Liver (tissue), 9 donors: ENCODE results near the gene RETREG1. TPM values are rescaled to one million over a fixed set of nuclear protein-coding genes. Genes with fewer than 3 reads are reported as not detected.
"Not testable (repeated sequence)": the region's sequence is repeated elsewhere in the genome, so short reads cannot be mapped to it uniquely, and the experiment has no call there.

ENCODE experiments used
- DNase-seq: peaks from one replicate; pipeline ENCODE4 v3.0.0-alpha.2; 2017; ENCODE audit warnings: low spot score
- H3K27ac ChIP-seq, 2 donors: one replicate each; pipeline ENCODE4 v1.7.0; 2013; ENCODE audit warnings: inconsistent platforms in 2 of 2, low read length in 2 of 2, control low read depth in 1 of 2, low read depth in 1 of 2, mild to moderate bottlenecking in 1 of 2
- H3K27me3 ChIP-seq, 4 donors: one replicate each; pipeline versions ENCODE4 v1.6.1 to v1.7.0; 2013; ENCODE audit warnings: low read length in 3 of 4, inconsistent platforms in 1 of 4, mild to moderate bottlenecking in 1 of 4, moderate library complexity in 1 of 4; ENCODE audit not compliant: control insufficient read depth in 4 of 4, insufficient read depth in 4 of 4
- H3K36me3 ChIP-seq, 4 donors: one replicate each; pipeline versions ENCODE4 v1.6.1 to v1.7.0; 2013; ENCODE audit warnings: low read length in 3 of 4, mild to moderate bottlenecking in 3 of 4, low read depth in 1 of 4, moderate library complexity in 1 of 4; ENCODE audit not compliant: control insufficient read depth in 4 of 4, insufficient read depth in 3 of 4
- H3K4me1 ChIP-seq, 4 donors: one replicate each; pipeline versions ENCODE4 v1.6.1 to v1.7.0; 2013; ENCODE audit warnings: low read length in 3 of 4, mild to moderate bottlenecking in 3 of 4, moderate library complexity in 1 of 4; ENCODE audit not compliant: control insufficient read depth in 4 of 4, insufficient read depth in 4 of 4
- H3K4me3 ChIP-seq, 3 donors: one replicate each; pipeline versions ENCODE4 v1.6.1 to v1.7.0; 2013; ENCODE audit warnings: low read length in 3 of 3, control low read depth in 1 of 3, low read depth in 1 of 3, mild to moderate bottlenecking in 1 of 3
- H3K9ac ChIP-seq, 2 donors: one replicate each; pipeline ENCODE4 v1.7.0; 2013; ENCODE audit warnings: low read length in 2 of 2, mild to moderate bottlenecking in 2 of 2, moderate library complexity in 2 of 2, control low read depth in 1 of 2, low read depth in 1 of 2
- H3K9me3 ChIP-seq, 4 donors: one replicate each; pipeline versions ENCODE4 v1.6.1 to v1.7.0; 2013; ENCODE audit warnings: low read length in 3 of 4; ENCODE audit not compliant: control insufficient read depth in 4 of 4
- ATF3 ChIP-seq: IDR thresholded peaks from 2 replicates; pipeline ENCODE4 v1.6.1; 2016; ENCODE audit warnings: antibody characterized with exemption
- CTCF ChIP-seq: fragments of 150-350 bp; IDR thresholded peaks from 2 replicates; pipeline ENCODE4 v1.5.1; 2017; ENCODE audit warnings: improper control_type of control experiment, low read depth, low read length; ENCODE audit not compliant: missing input control
- EGR1 ChIP-seq, 2 donors: IDR thresholded peaks; 2 replicates each; pipeline ENCODE4 v1.6.1; 2016 to 2018; ENCODE audit warnings: antibody characterized with exemption in 2 of 2, low read depth in 2 of 2
- FOXA1 ChIP-seq: IDR thresholded peaks from 2 replicates; pipeline ENCODE4 v1.6.1; 2016; ENCODE audit warnings: antibody characterized with exemption
- FOXA2 ChIP-seq: IDR thresholded peaks from 2 replicates; pipeline ENCODE4 v1.6.1; 2016; ENCODE audit warnings: antibody characterized with exemption
- HNF4A ChIP-seq, 2 donors: conservative IDR thresholded peaks; 2 replicates each; pipeline ENCODE4 v1.6.1; 2016; ENCODE audit warnings: antibody characterized with exemption in 2 of 2, mild to moderate bottlenecking in 2 of 2
- HNF4G ChIP-seq: IDR thresholded peaks from 2 replicates; pipeline ENCODE4 v1.6.1; 2016; ENCODE audit warnings: antibody characterized with exemption
- JUND ChIP-seq, 2 donors: IDR thresholded peaks; 2 replicates each; pipeline ENCODE4 v1.6.1; 2016; ENCODE audit warnings: antibody characterized with exemption in 2 of 2
- NR2F2 ChIP-seq: IDR thresholded peaks from 2 replicates; pipeline ENCODE4 v1.6.1; 2016; ENCODE audit warnings: antibody characterized with exemption
- RAD21 ChIP-seq, 2 donors: IDR thresholded peaks; 2 replicates each; pipeline ENCODE4 v1.6.1; 2016; ENCODE audit warnings: antibody characterized with exemption in 2 of 2, mild to moderate bottlenecking in 2 of 2
- RXRA ChIP-seq, 2 donors: IDR thresholded peaks; 2 replicates each; pipeline ENCODE4 v1.6.1; 2017 to 2018; ENCODE audit warnings: antibody characterized with exemption in 2 of 2, mild to moderate bottlenecking in 1 of 2
- SP1 ChIP-seq: IDR thresholded peaks from 2 replicates; pipeline ENCODE4 v1.6.1; 2018; ENCODE audit warnings: antibody characterized with exemption, mild to moderate bottlenecking
- YY1 ChIP-seq: IDR thresholded peaks from 2 replicates; pipeline ENCODE4 v1.6.1; 2016; ENCODE audit warnings: antibody characterized with exemption, mild to moderate bottlenecking
- ZBTB33 ChIP-seq: IDR thresholded peaks from 2 replicates; pipeline ENCODE4 v1.6.1; 2016; ENCODE audit warnings: antibody characterized with exemption
- WGBS: extraction: QIAGEN DNeasy Blood & Tissue Kit; methylation state at CpG from one replicate; pipeline ENCODE4 v1.1.7; 2013; 5-methylcytosine and 5-hydroxymethylcytosine counted together
- polyA plus RNA-seq, 2 donors: library from polyadenylated mRNA; stranded (reverse) in 1 of 2; unstranded in 1 of 2; fragments of 200-250 nt in 1 of 2; fragments of >200 nt in 1 of 2; fragmentation: Nextera tagmentation in 1 of 2; extraction: Ambion mirVana in 1 of 2; gene quantifications; one replicate each; pipeline versions ENCODE4 v1.2.1 to v1.2.3, GENCODE V29; 2013 to 2015
- total RNA-seq, 2 donors: library from RNA; depleted of rRNA; stranded (reverse); fragments of >200 nt; gene quantifications; one replicate each; pipeline ENCODE4 v1.2.3, GENCODE V29; 2014
- donor health status: healthy.
- donor health status: healthy.
- donor health status: healthy.
- donor health status: healthy.
- donor health status: healthy.

Gene RETREG1
- total and polyA plus RNA-seq, 4 donors = 0.70 to 28.1 (median 4.2) TPM

GRCh38 chr5:16654647-16655334, 38.0 kb upstream of the RETREG1 start:
- whole genome bisulfite sequencing = 78% methylated on average over 6 of the region's 6 CpGs
- TF ChIP-seq HNF4G (no peak), NR2F2 (no peak), YY1 (no peak), SP1 (no peak), RAD21 (IDR thresholded peaks at IDR 0.05) (no peak), JUND (IDR thresholded peaks at IDR 0.05) (no peak), CTCF (no peak), ZBTB33 (no peak), ATF3 (no peak)
- Histone ChIP-seq H3K9me3 (no peaks in the 10 kb centered on the region), H3K9ac (no peak overlapping the region), H3K36me3 (no peaks in the 10 kb centered on the region), H3K27me3 (no peaks in the 10 kb centered on the region), H3K4me1 (no peaks in the 10 kb centered on the region), H3K27ac (no peak overlapping the region), H3K4me3 (no peak overlapping the region)
- no peak for DNase-seq

GRCh38 chr5:16648739-16649138, 31.9 kb upstream of the RETREG1 start:
- not testable (repeated sequence) for H3K4me3 ChIP-seq, DNase-seq, H3K36me3 ChIP-seq, H3K9me3 ChIP-seq, H3K4me1 ChIP-seq, H3K27me3 ChIP-seq, H3K9ac ChIP-seq, H3K27ac ChIP-seq
- WGBS = 86% methylated on average over 8 of the region's 8 CpGs

- Histone ChIP-seq H3K9ac (no peak overlapping the region), H3K27ac (no peak overlapping the region), H3K4me3 (no peak overlapping the region), H3K9me3 (no peaks in the 10 kb centered on the region), H3K4me1 (no peaks in the 10 kb centered on the region), H3K27me3 (no peaks in the 10 kb centered on the region), H3K36me3 (no peaks in the 10 kb centered on the region)
- 87% methylated on average over 11 of the region's 11 CpGs for WGBS
- DNase-seq = no peak
- no peak for TF ChIP-seq JUND (IDR thresholded peaks at IDR 0.05)
- TF ChIP-seq SP1 = no peak
- TF ChIP-seq YY1 = no peak
- TF ChIP-seq FOXA1 = no peak
- no peak for TF ChIP-seq HNF4A (conservative IDR thresholded peaks at IDR 0.05)
- TF ChIP-seq RAD21 (IDR thresholded peaks at IDR 0.05) = no peak
- no peak for TF ChIP-seq RXRA (IDR thresholded peaks at IDR 0.05)
- no peak for TF ChIP-seq ATF3
- TF ChIP-seq EGR1 (IDR thresholded peaks at IDR 0.05; ENCODE audit: low read depth in 2 of 2) = no peak
- TF ChIP-seq FOXA2 = no peak
- no peak for TF ChIP-seq ZBTB33
These were observed 27.6 kb upstream of the RETREG1 start for GRCh38 chr5:16644301-16644889.
